LNCaP clone FGC (cell line): ENCODE results near the gene LRP6.

Experiments used
- DNase-seq: peaks from one replicate; pipeline ENCODE4 v3.0.0-alpha.2; 2011; ENCODE audit warnings: low read depth
- H3K4me3 ChIP-seq: 2 replicates; pipeline ENCODE4 v1.5.1; 2011; ENCODE audit warnings: mild to moderate bottlenecking, low read depth, low read length, control low read depth
- CTCF ChIP-seq: IDR thresholded peaks from 2 replicates; pipeline ENCODE4 v1.5.1; 2012; ENCODE audit warnings: mild to moderate bottlenecking; ENCODE audit not compliant: control insufficient read depth, insufficient read depth; ENCODE audit errors: extremely low read depth

The LRP6 gene

GRCh38 chr12:12207746-12208145 lies 59.1 kb downstream of the LRP6 start:
- H3K4me3 ChIP-seq = no peak overlapping the region
- no peak for TF ChIP-seq CTCF
- DNase-seq = no peak

- TF ChIP-seq CTCF = no peak
- no peak overlapping the region for H3K4me3 ChIP-seq
- DNase-seq = no peak
Measured at GRCh38 chr12:12206776-12207388, 60.0 kb downstream of the LRP6 start.

DNA sequence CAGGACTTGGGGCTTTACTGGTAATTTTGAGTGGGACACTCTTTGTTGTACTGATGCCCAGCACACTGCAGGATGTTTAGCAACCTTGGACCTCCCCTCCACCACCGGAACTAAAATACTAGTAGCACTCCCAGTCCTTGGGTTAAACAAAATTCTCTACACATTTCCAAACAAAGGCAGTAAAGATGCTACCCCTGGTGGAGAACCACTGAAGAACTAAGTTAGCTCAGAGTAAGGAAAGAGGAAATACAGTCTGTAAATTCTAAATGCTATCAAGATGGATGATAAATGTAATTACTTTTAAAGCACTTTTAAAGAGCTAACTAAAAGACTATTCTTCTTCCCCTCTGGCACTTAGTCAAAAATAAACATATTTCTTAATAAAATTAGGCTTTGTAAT lies 64.1 kb downstream of the LRP6 start:
- no peak for DNase-seq
- no peak for TF ChIP-seq CTCF

DNA sequence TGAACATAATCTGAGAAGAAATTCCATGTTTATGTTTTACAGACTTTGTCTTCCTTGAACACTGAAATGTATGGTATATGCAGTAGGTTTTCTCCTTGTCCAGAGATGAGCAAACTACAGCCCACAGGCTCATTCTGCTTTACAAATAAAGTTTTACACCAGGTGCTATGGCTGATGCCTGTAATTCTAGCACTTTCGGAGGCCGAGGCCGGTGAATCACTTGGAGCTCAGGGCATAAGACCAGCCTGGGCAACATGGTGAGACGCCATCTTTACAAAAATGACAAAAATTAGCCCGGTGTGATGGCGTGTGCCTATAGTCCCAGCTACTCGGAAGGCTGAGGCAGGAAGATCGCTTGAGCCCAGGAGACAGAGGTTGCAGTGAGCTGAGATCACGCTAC lies 64.7 kb downstream of the LRP6 start:
- H3K4me3 ChIP-seq = no peak overlapping the region
- no peak for DNase-seq
- no peak for TF ChIP-seq CTCF

More for the DNA sequence above, 64.1 kb downstream of the LRP6 start:
- no peak overlapping the region for H3K4me3 ChIP-seq

GRCh38 chr12:12201274-12201758 lies 65.5 kb downstream of the LRP6 start:
- no peak overlapping the region for H3K4me3 ChIP-seq
- DNase-seq = no peak
- TF ChIP-seq CTCF = no peak

GRCh38 chr12:12200363-12200762 lies 66.5 kb downstream of the LRP6 start:
- no peak for TF ChIP-seq CTCF
- no peak overlapping the region for H3K4me3 ChIP-seq
- no peak for DNase-seq

GRCh38 chr12:12198124-12198523 lies 68.7 kb downstream of the LRP6 start:
- no peak for TF ChIP-seq CTCF
- no peak for DNase-seq
- no peak overlapping the region for H3K4me3 ChIP-seq
